ENCODE measurements around the gene NOS1. TPM values are rescaled to one million over a fixed set of nuclear protein-coding genes. Genes with fewer than 3 reads are reported as not detected.

The NOS1 gene
- total and polyA plus RNA-seq, 2 of the 8 experiments (the other 6 are each of a cell fraction or from before 2014, with no cell fraction given) = 1.5 to 2.0 TPM

DNA sequence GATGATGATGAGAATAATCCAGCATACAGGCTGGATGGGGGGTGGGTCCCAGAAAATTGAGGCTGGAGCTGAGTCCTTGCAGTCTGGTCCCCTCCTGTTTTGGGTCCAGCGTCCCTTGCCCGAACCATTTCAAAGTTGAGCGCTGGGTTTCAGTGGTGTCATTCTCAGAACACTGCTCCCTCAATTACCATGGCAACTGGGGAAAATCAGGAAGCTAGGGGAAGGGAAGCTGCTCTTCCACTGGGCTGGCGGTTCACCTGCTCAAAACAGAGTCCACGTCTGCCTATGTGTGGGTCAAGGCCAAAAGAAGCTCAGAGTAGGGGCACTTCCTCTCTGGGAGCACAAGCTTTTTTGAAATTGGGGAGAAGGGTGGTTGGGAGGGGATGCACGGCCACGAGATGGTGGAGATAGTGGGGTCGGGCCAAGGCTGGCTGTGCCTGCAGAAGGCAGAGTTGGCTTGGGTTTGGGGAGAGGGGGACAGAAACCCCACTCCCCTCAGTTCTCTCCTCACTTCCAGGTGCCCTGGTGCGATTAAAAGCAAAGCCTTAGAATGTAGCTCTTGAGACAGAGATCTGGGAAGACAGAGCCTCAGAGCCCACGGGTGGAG, 1.7 kb upstream of the NOS1 start (continued):
- TF ChIP-seq, protein P1, sequence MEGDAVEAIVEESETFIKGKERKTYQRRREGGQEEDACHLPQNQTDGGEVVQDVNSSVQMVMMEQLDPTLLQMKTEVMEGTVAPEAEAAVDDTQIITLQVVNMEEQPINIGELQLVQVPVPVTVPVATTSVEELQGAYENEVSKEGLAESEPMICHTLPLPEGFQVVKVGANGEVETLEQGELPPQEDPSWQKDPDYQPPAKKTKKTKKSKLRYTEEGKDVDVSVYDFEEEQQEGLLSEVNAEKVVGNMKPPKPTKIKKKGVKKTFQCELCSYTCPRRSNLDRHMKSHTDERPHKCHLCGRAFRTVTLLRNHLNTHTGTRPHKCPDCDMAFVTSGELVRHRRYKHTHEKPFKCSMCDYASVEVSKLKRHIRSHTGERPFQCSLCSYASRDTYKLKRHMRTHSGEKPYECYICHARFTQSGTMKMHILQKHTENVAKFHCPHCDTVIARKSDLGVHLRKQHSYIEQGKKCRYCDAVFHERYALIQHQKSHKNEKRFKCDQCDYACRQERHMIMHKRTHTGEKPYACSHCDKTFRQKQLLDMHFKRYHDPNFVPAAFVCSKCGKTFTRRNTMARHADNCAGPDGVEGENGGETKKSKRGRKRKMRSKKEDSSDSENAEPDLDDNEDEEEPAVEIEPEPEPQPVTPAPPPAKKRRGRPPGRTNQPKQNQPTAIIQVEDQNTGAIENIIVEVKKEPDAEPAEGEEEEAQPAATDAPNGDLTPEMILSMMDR (IDR thresholded peaks at IDR 0.05; ENCODE audit: control extremely low read depth in 1 of 3, insufficient read depth in 1 of 3, low read depth in 1 of 3, low read length in 3 of 3) = no peak
- no peak for TF ChIP-seq GTF2F1 (IDR thresholded peaks at IDR 0.05; ENCODE audit: borderline replicate concordance, low read depth, low read length)
- no peak for TF ChIP-seq JUND (IDR thresholded peaks at IDR 0.05; ENCODE audit: low read length)

Data from H1 (cell line).